Coronary artery (tissue), 2 donors: ENCODE data around the gene ADAMTS18.

Experiments used
- DNase-seq: peaks from one replicate; pipeline ENCODE4 v3.0.0-alpha.2; 2017; ENCODE audit warnings: low spot score
- H3K27ac ChIP-seq, 2 donors: fragments of 200-600 bp; sonication (generic); one replicate each; pipeline ENCODE4 v1.5.1; 2016 to 2019
- H3K4me3 ChIP-seq: fragments of 200-600 bp; sonication (generic); 2 replicates; pipeline ENCODE4 v1.5.1; 2016; ENCODE audit warnings: mild to moderate bottlenecking, moderate library complexity
- CTCF ChIP-seq: fragments of 200-600 bp; sonication (generic); IDR thresholded peaks from one replicate; pipeline ENCODE4 v1.5.1; 2019; ENCODE audit warnings: antibody characterized with exemption

The ADAMTS18 gene

GRCh38 chr16:77328768-77329167 is 106.1 kb downstream of the ADAMTS18 start:
- no peak overlapping the region for H3K27ac ChIP-seq
- H3K4me3 ChIP-seq, result no peak overlapping the region
- no peak for TF ChIP-seq CTCF
- DNase-seq, result no peak

GRCh38 chr16:77328274-77328673 is 106.6 kb downstream of the ADAMTS18 start:
- TF ChIP-seq CTCF, result no peak
- Histone ChIP-seq H3K4me3 (no peak overlapping the region), H3K27ac (no peak overlapping the region)
- DNase-seq, result no peak

GRCh38 chr16:77327717-77328116 is 107.1 kb downstream of the ADAMTS18 start:
- no peak for DNase-seq

GRCh38 chr16:77324729-77325128 is 110.1 kb downstream of the ADAMTS18 start:
- no peak for TF ChIP-seq CTCF
- Histone ChIP-seq H3K4me3 (no peak overlapping the region), H3K27ac (no peak overlapping the region)
- no peak for DNase-seq

More at GRCh38 chr16:77327717-77328116, 107.1 kb downstream of the ADAMTS18 start:
- no peak for TF ChIP-seq CTCF
- Histone ChIP-seq H3K4me3 (no peak overlapping the region), H3K27ac (no peak overlapping the region)

- no peak for TF ChIP-seq CTCF
- H3K27ac ChIP-seq, result no peak overlapping the region
- no peak overlapping the region for H3K4me3 ChIP-seq
- no peak for DNase-seq
These were observed 111.1 kb downstream of the ADAMTS18 start for GRCh38 chr16:77323695-77324094.

- TF ChIP-seq CTCF, result no peak
- DNase-seq, result no peak
- Histone ChIP-seq H3K4me3 (no peak overlapping the region), H3K27ac (no peak overlapping the region)
These were observed 112.1 kb downstream of the ADAMTS18 start for GRCh38 chr16:77322757-77323156.

- no peak for TF ChIP-seq CTCF
- no peak for DNase-seq
- H3K4me3 ChIP-seq, result no peak overlapping the region
- H3K27ac ChIP-seq, result no peak overlapping the region
These were observed 117.8 kb downstream of the ADAMTS18 start for GRCh38 chr16:77317059-77317458.
